C4-2B (cell line): ENCODE data around the gene POLR3C.
A peak's percentile ranks its signal among the peaks of the same experiment; 100 is the strongest.

Experiments
- H3K27ac ChIP-seq: fragments of 450-650 bp; 2 replicates; pipeline ENCODE4 v1.5.1; 2017
- ZFX ChIP-seq: fragments of 450-650 bp; IDR thresholded peaks from 2 replicates; pipeline ENCODE4 v1.6.1; 2017
- TF ChIP-seq, protein P1 (sequence below): fragments of 450-650 bp; conservative IDR thresholded peaks from 2 replicates; pipeline ENCODE4 v1.5.1; 2017; ENCODE audit warnings: mild to moderate bottlenecking

The POLR3C gene

GRCh38 chr1:145849356-145850160 lies 25.6 kb downstream of the POLR3C start:
- TF ChIP-seq ZFX = no peak
- TF ChIP-seq, protein P1, sequence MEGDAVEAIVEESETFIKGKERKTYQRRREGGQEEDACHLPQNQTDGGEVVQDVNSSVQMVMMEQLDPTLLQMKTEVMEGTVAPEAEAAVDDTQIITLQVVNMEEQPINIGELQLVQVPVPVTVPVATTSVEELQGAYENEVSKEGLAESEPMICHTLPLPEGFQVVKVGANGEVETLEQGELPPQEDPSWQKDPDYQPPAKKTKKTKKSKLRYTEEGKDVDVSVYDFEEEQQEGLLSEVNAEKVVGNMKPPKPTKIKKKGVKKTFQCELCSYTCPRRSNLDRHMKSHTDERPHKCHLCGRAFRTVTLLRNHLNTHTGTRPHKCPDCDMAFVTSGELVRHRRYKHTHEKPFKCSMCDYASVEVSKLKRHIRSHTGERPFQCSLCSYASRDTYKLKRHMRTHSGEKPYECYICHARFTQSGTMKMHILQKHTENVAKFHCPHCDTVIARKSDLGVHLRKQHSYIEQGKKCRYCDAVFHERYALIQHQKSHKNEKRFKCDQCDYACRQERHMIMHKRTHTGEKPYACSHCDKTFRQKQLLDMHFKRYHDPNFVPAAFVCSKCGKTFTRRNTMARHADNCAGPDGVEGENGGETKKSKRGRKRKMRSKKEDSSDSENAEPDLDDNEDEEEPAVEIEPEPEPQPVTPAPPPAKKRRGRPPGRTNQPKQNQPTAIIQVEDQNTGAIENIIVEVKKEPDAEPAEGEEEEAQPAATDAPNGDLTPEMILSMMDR = peak; percentile 47
- H3K27ac ChIP-seq = no peak overlapping the region

- no peak for TF ChIP-seq ZFX
- TF ChIP-seq, protein P1 = no peak
- no peak overlapping the region for H3K27ac ChIP-seq
Measured at GRCh38 chr1:145855426-145855948, 31.5 kb downstream of the POLR3C start.

DNA sequence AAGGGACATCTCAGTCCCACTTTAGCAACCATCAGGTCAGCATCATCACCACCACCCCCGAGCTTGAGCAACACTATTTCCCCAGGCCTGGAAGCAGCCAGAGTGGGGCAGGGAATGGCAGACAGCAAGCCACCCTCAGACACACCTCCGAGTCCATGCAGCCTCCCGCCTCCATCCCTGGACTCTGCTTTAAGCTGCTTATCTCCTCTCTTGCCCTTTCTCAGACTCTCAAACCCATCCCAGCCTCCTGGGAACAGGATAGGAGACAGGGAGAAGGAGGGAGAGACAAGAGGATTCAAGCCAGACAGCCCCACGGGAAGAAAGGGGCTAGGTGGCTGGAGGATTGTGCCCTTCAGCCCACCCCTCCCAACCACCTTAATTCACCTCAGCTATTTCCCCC lies 33.2 kb downstream of the POLR3C start:
- TF ChIP-seq, protein P1 = no peak
- no peak for TF ChIP-seq ZFX
- H3K27ac ChIP-seq = no peak overlapping the region

DNA sequence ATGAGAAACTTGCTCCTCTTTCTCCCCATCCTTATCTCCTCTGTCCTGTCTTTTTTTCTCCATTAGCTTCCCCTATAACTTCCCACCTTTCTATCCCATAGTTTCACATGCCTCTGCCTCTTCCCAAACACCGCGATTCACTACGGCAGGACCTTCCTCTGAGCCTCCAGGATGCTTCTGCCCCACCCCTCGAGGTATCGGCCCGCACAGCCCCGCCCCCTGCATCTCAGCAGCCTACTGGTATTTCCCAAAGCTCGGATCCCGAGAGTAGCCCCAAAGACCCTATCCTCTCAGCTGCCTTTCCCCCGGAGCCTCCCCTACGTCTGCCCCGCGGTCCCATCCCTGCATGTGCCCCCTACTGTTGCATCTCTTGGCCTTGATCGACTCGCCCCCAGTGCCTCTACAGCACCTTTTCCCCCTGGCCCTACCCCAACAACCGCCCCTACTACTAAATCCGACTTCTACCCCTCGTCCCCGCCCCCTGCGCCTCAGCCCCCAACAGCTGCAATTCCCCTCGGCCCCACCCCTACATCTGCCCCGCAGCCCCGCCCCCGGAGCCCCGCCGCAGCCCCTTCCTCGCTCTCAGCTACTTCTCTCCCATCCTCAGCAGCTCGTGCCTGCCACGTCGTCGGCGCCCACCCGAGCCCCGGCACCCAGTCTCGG lies 34.4 kb downstream of the POLR3C start:
- H3K27ac ChIP-seq = peak overlapping the region; percentile 71
- TF ChIP-seq, protein P1 = no peak
- no peak for TF ChIP-seq ZFX

- peak within 1 kb of the TSS; percentile 71 for H3K27ac ChIP-seq
Measured at GRCh38 chr1:145858901-145859490, 35.0 kb downstream of the POLR3C start, which contains the start of gene PIAS3. TSS of gene PIAS3 (minus strand) at chr1:145859081. CDS start at chr1:145858990, 91 bp downstream.

DNA sequence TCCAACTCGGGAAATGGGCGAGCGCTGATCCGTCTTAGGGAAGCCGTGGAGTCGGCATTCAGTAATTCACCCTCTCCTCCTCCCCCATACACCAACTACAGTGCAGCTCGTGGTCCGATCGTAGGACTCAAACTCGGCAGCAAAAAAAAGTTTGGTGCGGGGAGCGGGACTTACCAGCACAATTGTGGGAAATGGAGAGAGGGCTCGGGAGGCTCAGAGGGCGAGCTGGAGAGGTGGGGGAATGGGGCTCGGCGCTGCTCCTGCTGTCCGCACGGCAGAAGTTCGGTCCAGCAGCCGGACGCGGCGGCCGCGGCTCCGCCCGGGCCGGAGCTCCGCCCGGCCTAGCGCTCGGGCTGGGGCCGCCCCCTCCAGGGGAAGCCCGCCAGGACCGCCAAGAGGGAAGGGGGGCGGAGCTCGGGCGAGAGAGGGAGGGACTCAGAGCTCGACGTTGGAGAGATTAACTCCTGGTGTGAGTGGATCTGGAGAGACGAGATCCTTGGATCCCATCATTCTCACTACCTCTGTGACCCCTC lies 35.6 kb downstream of the POLR3C start:
- peak overlapping the region; percentile 71 for H3K27ac ChIP-seq
- TF ChIP-seq ZFX = no peak
- TF ChIP-seq, protein P1 = no peak; the same call in 1 of the 2 replicates

More at GRCh38 chr1:145858901-145859490, 35.0 kb downstream of the POLR3C start, which contains the start of gene PIAS3:
- no peak for TF ChIP-seq ZFX

- no peak for TF ChIP-seq ZFX
- TF ChIP-seq, protein P1 = no peak
- no peak overlapping the region for H3K27ac ChIP-seq
Measured at GRCh38 chr1:145863282-145864018, 39.5 kb downstream of the POLR3C start.
